SK-N-MC (cell line): Measurements from ENCODE around the gene CPTP.

ENCODE experiments used
- EZH2 ChIP-seq: fragments of 200-600 bp; sonication (generic); IDR thresholded peaks from one replicate; pipeline ENCODE4 v1.6.1; 2017; ENCODE audit warnings: antibody characterized with exemption
- FOXP2 ChIP-seq: optimal IDR thresholded peaks from 2 replicates; pipeline ENCODE3; 2011; ENCODE audit warnings: mild to moderate bottlenecking, moderate library complexity; ENCODE audit not compliant: insufficient read depth; ENCODE audit errors: extremely low read length, control extremely low read depth
- POLR2AphosphoS5 ChIP-seq: IDR thresholded peaks from 2 replicates; pipeline ENCODE4 v1.6.1; 2012; ENCODE audit warnings: mild to moderate bottlenecking, low read depth, low read length, borderline replicate concordance

GRCh38 chr1:1309251-1310108 is 15.1 kb upstream of the CPTP start:
- peak; percentile 16; the same call in 1 of the 2 replicates for TF ChIP-seq POLR2AphosphoS5
- no peak for TF ChIP-seq EZH2
- TF ChIP-seq FOXP2: no peak
